ENCODE results near the gene EDAR. TPM values are rescaled to one million over a fixed set of nuclear protein-coding genes. Genes with fewer than 3 reads are reported as not detected.

EDAR gene
- total RNA-seq, 1 donor from 2014 or later: 0.12 TPM

GRCh38 chr2:108986916-108987510 is 2.0 kb downstream of the EDAR start:
- ATAC-seq (no peak), DNase-seq (no peak)
- no peak overlapping the region for H3K4me3 ChIP-seq
- peaks cover 13% of the 10 kb centered on the region for H3K27me3 ChIP-seq (ENCODE audit: low read depth)
- no peak for TF ChIP-seq CTCF (IDR thresholded peaks at IDR 0.05)
- H3K36me3 ChIP-seq: no peaks in the 10 kb centered on the region
- H3K4me1 ChIP-seq: no peaks in the 10 kb centered on the region
- intact Hi-C loops (cut with DNase I): no loop called here
- H3K9me3 ChIP-seq: no peaks in the 10 kb centered on the region
- no peak overlapping the region for H3K27ac ChIP-seq

GRCh38 chr2:108983610-108984009 is 5.4 kb downstream of the EDAR start:
- no peak for ATAC-seq
- Histone ChIP-seq H3K4me3 (no peak overlapping the region), H3K27me3 (ENCODE audit: low read depth) (peaks cover 13% of the 10 kb centered on the region), H3K4me1 (peaks cover 4% of the 10 kb centered on the region), H3K27ac (no peak overlapping the region), H3K36me3 (no peaks in the 10 kb centered on the region), H3K9me3 (no peaks in the 10 kb centered on the region)
- no peak for TF ChIP-seq CTCF (IDR thresholded peaks at IDR 0.05)
- intact Hi-C loops (cut with DNase I): no loop called here
- DNase-seq: no peak

GRCh38 chr2:108983061-108983460 is 6.0 kb downstream of the EDAR start:
- no peak for ATAC-seq
- no peak overlapping the region for H3K27ac ChIP-seq
- no peaks in the 10 kb centered on the region for H3K9me3 ChIP-seq
- peaks cover 11% of the 10 kb centered on the region for H3K27me3 ChIP-seq (ENCODE audit: low read depth)
- TF ChIP-seq CTCF (IDR thresholded peaks at IDR 0.05): no peak
- H3K4me3 ChIP-seq: no peak overlapping the region
- intact Hi-C loops (cut with DNase I): no loop called here
- H3K4me1 ChIP-seq: peaks cover 6% of the 10 kb centered on the region
- no peak for DNase-seq
- H3K36me3 ChIP-seq: no peaks in the 10 kb centered on the region

- intact Hi-C loops (cut with DNase I): no loop called here
- Histone ChIP-seq H3K4me3 (no peak overlapping the region), H3K27me3 (ENCODE audit: low read depth) (peaks cover 4% of the 10 kb centered on the region), H3K4me1 (peaks cover 6% of the 10 kb centered on the region), H3K9me3 (no peaks in the 10 kb centered on the region), H3K27ac (no peak overlapping the region), H3K36me3 (no peaks in the 10 kb centered on the region)
- DNase-seq (no peak), ATAC-seq (peak in 1 of 2 donors; percentile 46)
- TF ChIP-seq CTCF (IDR thresholded peaks at IDR 0.05): no peak
Measured at GRCh38 chr2:108982259-108982679, 6.8 kb downstream of the EDAR start.

GRCh38 chr2:108981846-108982245 is 7.2 kb downstream of the EDAR start:
- peaks cover 6% of the 10 kb centered on the region for H3K4me1 ChIP-seq
- no peaks in the 10 kb centered on the region for H3K27me3 ChIP-seq (ENCODE audit: low read depth)
- no peak overlapping the region for H3K4me3 ChIP-seq
- H3K27ac ChIP-seq: no peak overlapping the region
- H3K9me3 ChIP-seq: no peaks in the 10 kb centered on the region
- TF ChIP-seq CTCF (IDR thresholded peaks at IDR 0.05): no peak
- intact Hi-C loops (cut with DNase I): no loop called here
- DNase-seq: no peak
- no peaks in the 10 kb centered on the region for H3K36me3 ChIP-seq
- no peak for ATAC-seq
